ENCODE data around the gene BMP6.

BMP6 gene

GRCh38 chr6:7726416-7727085 lies 652 bp downstream of the BMP6 start:
- peak overlapping the region in 1 of 2 donors; percentile 50 for H3K27ac ChIP-seq
- peak overlapping the region; percentile 69 for H3K4me3 ChIP-seq
- no peak for DNase-seq (ENCODE audit: low spot score)
- TF ChIP-seq CTCF (IDR thresholded peaks at IDR 0.05), result no peak

- TF ChIP-seq CTCF (IDR thresholded peaks at IDR 0.05), result no peak
- peak overlapping the region; percentile 69 for H3K4me3 ChIP-seq
- DNase-seq (ENCODE audit: low spot score), result no peak
- peak overlapping the region in 1 of 2 donors; percentile 50 for H3K27ac ChIP-seq
Measured at GRCh38 chr6:7727086-7727945, 1.4 kb downstream of the BMP6 start.

- TF ChIP-seq CTCF (IDR thresholded peaks at IDR 0.05), result no peak
- peak overlapping the region in 1 of 2 donors; percentile 50 for H3K27ac ChIP-seq
- no peak for DNase-seq (ENCODE audit: low spot score)
- H3K4me3 ChIP-seq, result peak overlapping the region; percentile 69
Measured at GRCh38 chr6:7727946-7728854, 2.3 kb downstream of the BMP6 start.

- DNase-seq (ENCODE audit: low spot score), result no peak
- Histone ChIP-seq H3K27ac (peak overlapping the region in 1 of 2 donors; percentile 50), H3K4me3 (peak overlapping the region; percentile 69)
- TF ChIP-seq CTCF (IDR thresholded peaks at IDR 0.05), result no peak
Measured at GRCh38 chr6:7728855-7729590, 3.1 kb downstream of the BMP6 start.

- DNase-seq (ENCODE audit: low spot score), result no peak
- no peak for TF ChIP-seq CTCF (IDR thresholded peaks at IDR 0.05)
- no peak overlapping the region for H3K27ac ChIP-seq
- no peak overlapping the region for H3K4me3 ChIP-seq
Measured at GRCh38 chr6:7730001-7730783, 4.3 kb downstream of the BMP6 start.
